CD4-positive, CD25-positive, alpha-beta regulatory T cell (primary cell): ENCODE results near the gene RASGRP4. TPM values are rescaled to one million over a fixed set of nuclear protein-coding genes. Genes with fewer than 3 reads are reported as not detected.

Experiments used
- ATAC-seq, 2 donors: fragments of 150-1000 bp; cut with Tn5 transposase; one replicate each; pipeline ENCODE4 v1.10.0; 2021; ENCODE audit warnings: low read depth in 2 of 2, moderate number of reproducible peaks in 2 of 2, moderate library complexity in 1 of 2
- DNase-seq, 3 donors: peaks; one replicate each; pipeline versions ENCODE4 v3.0.0 to v3.0.0-alpha.2; 2012 to 2022; ENCODE audit warnings: mixed read lengths in 1 of 3
- H3K27ac ChIP-seq: one replicate; pipeline ENCODE4 v1.7.0; 2013; ENCODE audit warnings: mild to moderate bottlenecking, low read length; ENCODE audit not compliant: insufficient read depth, poor library complexity, severe bottlenecking
- H3K27me3 ChIP-seq: one replicate; pipeline ENCODE4 v1.7.0; 2013; ENCODE audit warnings: low read length; ENCODE audit not compliant: control insufficient read depth, insufficient read depth
- H3K36me3 ChIP-seq: one replicate; pipeline ENCODE4 v1.7.0; 2013; ENCODE audit warnings: mild to moderate bottlenecking, low read length, moderate library complexity; ENCODE audit not compliant: control insufficient read depth, insufficient read depth
- H3K4me1 ChIP-seq: 2 replicates; pipeline ENCODE4 v1.7.0; 2013; ENCODE audit warnings: mild to moderate bottlenecking, low read length; ENCODE audit not compliant: insufficient read depth, control insufficient read depth, poor library complexity, severe bottlenecking
- H3K4me3 ChIP-seq: one replicate; pipeline ENCODE4 v1.7.0; 2013; ENCODE audit warnings: low read depth, mild to moderate bottlenecking, low read length, moderate library complexity
- H3K9me3 ChIP-seq, 2 experiments: 1 replicate in 1 of 2; 2 replicates in 1 of 2; pipeline ENCODE4 v1.7.0; 2013; ENCODE audit warnings: low read length in 2 of 2, mild to moderate bottlenecking in 1 of 2, moderate library complexity in 1 of 2; ENCODE audit not compliant: control insufficient read depth in 2 of 2
- H3K27ac Mint-ChIP-seq, 3 donors: one replicate each; pipeline ENCODE4 v1.8.0; 2020 to 2022; ENCODE audit warnings: mild to moderate bottlenecking in 3 of 3, mixed read lengths in 3 of 3, moderate library complexity in 2 of 3
- H3K27me3 Mint-ChIP-seq: one replicate; pipeline ENCODE4 v1.8.0; 2022; ENCODE audit warnings: mild to moderate bottlenecking, mixed read lengths
- H3K36me3 Mint-ChIP-seq: one replicate; pipeline ENCODE4 v1.8.0; 2020; ENCODE audit warnings: mixed read lengths
- H3K4me1 Mint-ChIP-seq, 4 donors: one replicate each; pipeline ENCODE4 v1.8.0; 2020 to 2022; ENCODE audit warnings: mixed read lengths in 4 of 4, mild to moderate bottlenecking in 1 of 4
- H3K4me3 Mint-ChIP-seq, 4 donors: one replicate each; pipeline ENCODE4 v1.8.0; 2020 to 2022; ENCODE audit warnings: mild to moderate bottlenecking in 4 of 4, mixed read lengths in 4 of 4, moderate library complexity in 3 of 4
- H3K9me3 Mint-ChIP-seq, 7 donors: one replicate each; pipeline ENCODE4 v1.8.0; 2020 to 2022; ENCODE audit warnings: mixed read lengths in 7 of 7, mild to moderate bottlenecking in 3 of 7, moderate library complexity in 2 of 7
- polyA plus RNA-seq, 4 donors: library from polyadenylated mRNA; unstranded; fragments of 300-500 nt; fragmentation: Illumina TruSeq; gene quantifications; one replicate each; pipeline ENCODE4 v1.2.3, GENCODE V29; 2021
- total RNA-seq: library from RNA; stranded (reverse); gene quantifications from one replicate; pipeline ENCODE4 v1.2.3, GENCODE V29; 2022

Gene RASGRP4
- total and polyA plus RNA-seq, 5 donors from 2014 or later = 1.6 to 10.9 (median 6.7) TPM

- no peaks in the 10 kb centered on the region for H3K9me3 Mint-ChIP-seq
- H3K36me3 Mint-ChIP-seq = no peaks in the 10 kb centered on the region
- DNase-seq (peak; percentile 45 to 78 (median 56)), ATAC-seq (peak; percentile 47 to 48)
- Histone ChIP-seq H3K9me3 (no peaks in the 10 kb centered on the region), H3K4me1 (peaks cover 20% of the 10 kb centered on the region), H3K36me3 (no peaks in the 10 kb centered on the region), H3K4me3 (no peak overlapping the region), H3K27ac (no peak overlapping the region), H3K27me3 (peaks cover 2% of the 10 kb centered on the region)
- H3K27me3 Mint-ChIP-seq = peaks cover 36% of the 10 kb centered on the region
- peaks cover 5 to 26% (median 6%) of the 10 kb centered on the region in 4 donors for H3K4me1 Mint-ChIP-seq
- H3K27ac Mint-ChIP-seq = peak overlapping the region in 1 of 3 donors; percentile 80
- peak overlapping the region; percentile 73 to 81 (median 80) for H3K4me3 Mint-ChIP-seq
Measured at GRCh38 chr19:38394488-38394887, 31.5 kb downstream of the RASGRP4 start.

- Mint-ChIP-seq H3K9me3 (peaks cover 0 to 1% (median 0%) of the 10 kb centered on the region in 7 donors), H3K36me3 (peaks cover 3% of the 10 kb centered on the region), H3K27me3 (peaks cover 45% of the 10 kb centered on the region), H3K4me3 (peak overlapping the region in 1 of 4 donors; percentile 59), H3K4me1 (peaks cover 5 to 35% (median 8%) of the 10 kb centered on the region in 4 donors), H3K27ac (no peak overlapping the region)
- H3K9me3 ChIP-seq = no peaks in the 10 kb centered on the region
- no peak overlapping the region for H3K27ac ChIP-seq
- no peak overlapping the region for H3K4me3 ChIP-seq
- no peaks in the 10 kb centered on the region for H3K36me3 ChIP-seq
- peaks cover 2% of the 10 kb centered on the region for H3K27me3 ChIP-seq
- ATAC-seq (no peak), DNase-seq (no peak)
- H3K4me1 ChIP-seq = peaks cover 36% of the 10 kb centered on the region
Measured at GRCh38 chr19:38392707-38393308, 33.2 kb downstream of the RASGRP4 start.

GRCh38 chr19:38391911-38392464, 34.0 kb downstream of the RASGRP4 start:
- Histone ChIP-seq H3K4me1 (peaks cover 44% of the 10 kb centered on the region), H3K36me3 (no peaks in the 10 kb centered on the region), H3K9me3 (no peaks in the 10 kb centered on the region), H3K27ac (no peak overlapping the region), H3K27me3 (peaks cover 4% of the 10 kb centered on the region), H3K4me3 (no peak overlapping the region)
- Mint-ChIP-seq H3K36me3 (peaks cover 6% of the 10 kb centered on the region), H3K4me3 (peak overlapping the region in 1 of 4 donors; percentile 67), H3K27me3 (peaks cover 50% of the 10 kb centered on the region), H3K4me1 (peaks cover 5 to 42% (median 13%) of the 10 kb centered on the region in 4 donors), H3K27ac (peak overlapping the region in 1 of 3 donors; percentile 40), H3K9me3 (peaks cover 0 to 1% (median 0%) of the 10 kb centered on the region in 7 donors)
- DNase-seq = no peak
- no peak for ATAC-seq

- Histone ChIP-seq H3K27me3 (peaks cover 4% of the 10 kb centered on the region), H3K36me3 (no peaks in the 10 kb centered on the region), H3K27ac (no peak overlapping the region), H3K9me3 (no peaks in the 10 kb centered on the region), H3K4me3 (no peak overlapping the region), H3K4me1 (peaks cover 49% of the 10 kb centered on the region)
- peaks cover 5 to 36% (median 7%) of the 10 kb centered on the region in 4 donors for H3K4me1 Mint-ChIP-seq
- H3K27me3 Mint-ChIP-seq = peaks cover 50% of the 10 kb centered on the region
- H3K4me3 Mint-ChIP-seq = peak overlapping the region; percentile 16 to 85 (median 57)
- H3K36me3 Mint-ChIP-seq = peaks cover 6% of the 10 kb centered on the region
- no peak for DNase-seq
- H3K9me3 Mint-ChIP-seq = peaks cover 0 to 1% (median 0%) of the 10 kb centered on the region in 7 donors
- peak overlapping the region in 1 of 3 donors; percentile 76 for H3K27ac Mint-ChIP-seq
- no peak for ATAC-seq
Measured at GRCh38 chr19:38389957-38390924, 35.8 kb downstream of the RASGRP4 start.

GRCh38 chr19:38389101-38389925, 36.7 kb downstream of the RASGRP4 start:
- peaks cover 3% of the 10 kb centered on the region for H3K36me3 ChIP-seq
- H3K9me3 Mint-ChIP-seq = peaks cover 0 to 1% (median 0%) of the 10 kb centered on the region in 7 donors
- peaks cover 7% of the 10 kb centered on the region for H3K36me3 Mint-ChIP-seq
- H3K4me1 ChIP-seq = peaks cover 40% of the 10 kb centered on the region
- H3K27ac ChIP-seq = no peak overlapping the region
- no peaks in the 10 kb centered on the region for H3K9me3 ChIP-seq
- no peak overlapping the region for H3K4me3 ChIP-seq
- DNase-seq = no peak
- ATAC-seq = no peak
- H3K27me3 ChIP-seq = peaks cover 4% of the 10 kb centered on the region
- H3K4me1 Mint-ChIP-seq = peaks cover 5 to 32% (median 7%) of the 10 kb centered on the region in 4 donors
- H3K27ac Mint-ChIP-seq = peak overlapping the region in 1 of 3 donors; percentile 62
- H3K4me3 Mint-ChIP-seq = peak overlapping the region in 3 of 4 donors; percentile 18 to 66 (median 57)
- peaks cover 50% of the 10 kb centered on the region for H3K27me3 Mint-ChIP-seq

- peaks cover 44% of the 10 kb centered on the region for H3K27me3 Mint-ChIP-seq
- H3K27ac ChIP-seq = no peak within 1 kb of the TSS
Measured at GRCh38 chr19:38388349-38389100, 37.5 kb downstream of the RASGRP4 start, which contains the start of gene SPRED3. Gene SPRED3, plus strand, starts transcription at chr19:38388697. Its CDS starts 1,606 bp downstream, at chr19:38390303.

More at GRCh38 chr19:38388349-38389100, 37.5 kb downstream of the RASGRP4 start, which contains the start of gene SPRED3:
- Histone ChIP-seq H3K27me3 (peaks cover 4% of the 10 kb centered on the region), H3K4me1 (peaks cover 39% of the 10 kb centered on the region), H3K4me3 (peak within 1 kb of the TSS; percentile 55), H3K36me3 (peaks cover 11% of the 10 kb centered on the region), H3K9me3 (no peaks in the 10 kb centered on the region)
- H3K4me3 Mint-ChIP-seq = peak within 1 kb of the TSS; percentile 89 to 94 (median 92)
- H3K4me1 Mint-ChIP-seq = peaks cover under 1 to 24% (median 7%) of the 10 kb centered on the region in 4 donors
- H3K36me3 Mint-ChIP-seq = peaks cover 12% of the 10 kb centered on the region
- no peak for ATAC-seq
- peak within 1 kb of the TSS; percentile 94 to 95 (median 94) for H3K27ac Mint-ChIP-seq
- H3K9me3 Mint-ChIP-seq = peaks cover 0 to 1% (median 0%) of the 10 kb centered on the region in 7 donors
- no peak for DNase-seq
